RWPE1 (cell line): Measurements from ENCODE around the gene KCNH1.

Source experiments
- CTCF ChIA-PET: fragments of 350-600 bp; sonication (Branson Sonifier 250); formaldehyde crosslinking; extraction: SDS; loops from one replicate; lab custom pipeline; 2021; lab: Yijun Ruan, JAX
- POLR2A ChIA-PET: fragments of 400-600 bp; formaldehyde crosslinking; extraction: SDS; loops from one replicate; lab custom pipeline; 2020; ENCODE audit warnings: antibody characterized with exemption; ENCODE audit not compliant: low non-redundant PET; lab: Yijun Ruan, JAX
- DNase-seq: peaks from one replicate; pipeline ENCODE4 v3.0.0; 2012; ENCODE audit warnings: low spot score
- H3K27ac ChIP-seq: fragments of 450-650 bp; 2 replicates; pipeline ENCODE4 v1.5.1; 2017
- CTCF ChIP-seq: fragments of 450-650 bp; conservative IDR thresholded peaks from 2 replicates; pipeline ENCODE4 v1.5.1; 2017; ENCODE audit warnings: low read depth, mild to moderate bottlenecking

Gene KCNH1

DNA sequence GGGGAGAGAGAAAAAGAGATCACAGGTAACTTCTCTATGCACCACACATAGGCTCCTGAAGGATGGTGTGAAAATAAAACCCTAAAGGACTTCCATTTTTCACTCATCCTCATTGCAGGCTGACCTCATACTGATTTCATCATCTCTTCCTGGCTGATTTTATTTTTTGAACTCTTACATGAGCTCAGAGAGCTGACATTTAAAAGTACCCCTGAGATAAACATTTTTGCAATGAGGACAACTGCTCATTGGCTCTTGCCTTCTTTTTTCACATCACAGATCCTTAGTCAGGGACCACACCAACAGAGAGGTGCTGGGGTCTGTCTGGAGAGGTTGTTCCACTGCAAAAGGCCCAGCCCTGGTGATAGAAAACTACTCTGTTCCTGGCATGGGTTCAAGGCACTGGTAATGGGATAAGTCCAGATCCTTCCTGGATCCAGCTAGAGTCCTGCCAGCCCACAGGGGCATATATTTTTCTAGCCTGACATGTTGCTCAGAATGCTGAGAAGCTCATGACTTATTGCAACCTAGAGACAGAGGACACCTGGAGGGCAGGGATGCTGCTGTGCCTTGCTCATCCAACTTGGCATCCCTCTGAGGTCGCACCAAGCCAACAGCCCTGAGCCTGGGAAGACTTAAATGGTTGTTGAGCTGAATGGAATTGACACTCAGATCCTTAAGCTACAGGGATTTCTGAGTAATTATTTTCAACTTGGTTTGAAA lies 445.3 kb downstream of the KCNH1 start:
- no peak overlapping the region for H3K27ac ChIP-seq
- ChIA-PET CTCF (interaction anchor here (0.6 kb wide), 1 partner anchor 161 kb away, joined by 3 read pairs; no protein-coding TSS in a partner anchor), POLR2A (no interaction called here)
- DNase-seq, result no peak
- TF ChIP-seq CTCF, result no peak

- TF ChIP-seq CTCF, result no peak
- CTCF ChIA-PET, result no interaction called here
- POLR2A ChIA-PET, result no interaction called here
- no peak for DNase-seq
- H3K27ac ChIP-seq, result no peak overlapping the region
Observed at GRCh38 chr1:210687582-210688279, 446.2 kb downstream of the KCNH1 start.

DNA sequence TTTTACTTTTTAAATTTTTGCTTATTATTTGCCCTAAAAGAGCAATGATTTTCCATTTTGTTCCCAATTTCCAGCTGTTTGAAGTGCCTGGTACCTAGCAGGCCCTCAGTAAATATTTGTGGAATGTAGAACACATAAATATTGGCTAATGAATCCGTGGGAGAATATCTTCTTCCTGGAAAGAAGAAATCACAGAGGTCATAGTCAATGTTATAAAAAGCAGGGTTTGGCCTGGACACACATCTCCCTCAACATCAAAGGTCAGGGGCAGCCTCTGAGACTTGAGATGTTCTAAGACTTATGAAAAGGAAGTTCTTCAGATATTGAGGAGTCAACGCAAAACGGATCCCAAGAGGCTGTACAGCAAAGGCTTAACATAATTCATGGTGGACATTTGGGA lies 447.1 kb downstream of the KCNH1 start:
- no peak overlapping the region for H3K27ac ChIP-seq
- ChIA-PET POLR2A (no interaction called here), CTCF (no interaction called here)
- no peak for DNase-seq
- TF ChIP-seq CTCF, result no peak

DNA sequence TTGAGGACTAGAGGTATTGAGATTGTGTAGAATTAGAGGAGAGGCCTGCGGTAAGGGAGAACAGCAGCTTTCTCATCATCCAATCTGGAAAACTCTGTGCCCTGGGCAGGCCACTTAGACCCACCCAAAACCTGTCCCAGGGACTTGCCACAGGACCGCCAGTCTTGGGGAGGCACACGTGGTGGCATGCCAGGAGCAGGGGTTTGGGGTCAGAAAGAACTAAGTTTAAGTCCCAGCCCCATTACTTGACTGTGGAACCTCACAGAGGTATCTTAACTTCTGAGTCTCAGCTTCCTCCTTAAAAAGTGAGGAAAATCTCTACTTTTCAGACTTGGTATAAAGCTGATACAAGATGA lies 448.7 kb downstream of the KCNH1 start:
- no peak overlapping the region for H3K27ac ChIP-seq
- no peak for TF ChIP-seq CTCF
- POLR2A ChIA-PET, result no interaction called here
- no peak for DNase-seq
- CTCF ChIA-PET, result no interaction called here

GRCh38 chr1:210684466-210685294 lies 449.3 kb downstream of the KCNH1 start:
- no peak for TF ChIP-seq CTCF
- CTCF ChIA-PET, result interaction anchor here (0.5 kb wide), 1 partner anchor 68 kb away, joined by 4 read pairs; no protein-coding TSS in a partner anchor
- POLR2A ChIA-PET, result no interaction called here

DNA sequence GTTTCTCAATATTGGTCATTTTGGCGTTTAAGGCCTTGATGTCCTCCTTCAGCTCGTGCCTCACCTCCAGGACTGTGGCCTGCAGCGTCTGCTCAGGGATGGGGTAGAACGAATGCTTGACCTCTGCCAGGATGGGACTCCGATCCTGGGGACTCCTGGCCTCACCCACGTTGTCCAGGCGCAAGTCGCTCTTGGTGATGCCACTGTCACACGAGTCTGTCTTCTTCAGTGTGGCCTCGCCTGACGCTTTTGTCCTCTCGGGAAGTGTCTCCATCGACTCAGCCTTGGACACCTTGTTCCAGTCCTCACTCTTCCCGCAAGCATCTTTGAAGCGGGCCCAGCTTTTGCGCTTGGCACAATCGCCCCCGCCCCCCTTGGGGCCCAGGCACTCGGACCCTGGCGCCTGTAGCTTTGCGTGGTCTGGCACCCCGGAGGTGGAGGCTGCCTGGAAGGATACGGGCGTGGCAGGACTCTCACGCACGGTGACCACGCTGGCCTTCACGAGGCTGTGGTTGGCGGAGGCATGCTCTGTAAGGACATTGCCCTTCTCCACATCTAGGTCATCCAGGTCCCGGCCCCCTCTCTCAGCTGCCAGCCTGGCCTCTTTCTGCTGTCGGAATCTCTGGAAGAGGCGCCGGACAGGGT lies 450.4 kb downstream of the KCNH1 start:
- CTCF ChIA-PET, result interaction anchor here (0.7 kb wide), 1 partner anchor 35 kb away, joined by 5 read pairs; no protein-coding TSS in a partner anchor
- no peak for DNase-seq
- POLR2A ChIA-PET, result no interaction called here
- no peak for TF ChIP-seq CTCF
- no peak overlapping the region for H3K27ac ChIP-seq

More at GRCh38 chr1:210684466-210685294, 449.3 kb downstream of the KCNH1 start:
- DNase-seq, result no peak
- H3K27ac ChIP-seq, result no peak overlapping the region
